HG02981 (cell line): Measurements from ENCODE around the gene SDR39U1.
"Not testable (repeated sequence)": the region's sequence is repeated elsewhere in the genome, so short reads cannot be mapped to it uniquely, and the experiment has no call there.

Experiments
- ATAC-seq: cut with Tn5 transposase; IDR thresholded peaks from one replicate; pipeline ENCODE4 v1.9.1; 2021; ENCODE audit warnings: mild to moderate bottlenecking, moderate library complexity; ENCODE audit not compliant: unreplicated experiment

Gene SDR39U1

GRCh38 chr14:24442240-24443052 is at the start of gene SDR39U1:
SDR39U1 (minus strand) TSS chr14:24442776; CDS start chr14:24442769, 7 bp downstream.
- ATAC-seq, result peak; percentile 90

- ATAC-seq, result not testable (repeated sequence)
Measured at GRCh38 chr14:24491586-24492408, 49.2 kb upstream of the SDR39U1 start.

- ATAC-seq, result no peak
Measured at GRCh38 chr14:24483604-24484252, 41.2 kb upstream of the SDR39U1 start.

- not testable (repeated sequence) for ATAC-seq
Measured at GRCh38 chr14:24482699-24483303, 40.2 kb upstream of the SDR39U1 start.

GRCh38 chr14:24481622-24482324 is 39.2 kb upstream of the SDR39U1 start:
- ATAC-seq, result peak; percentile 75

- ATAC-seq, result not testable (repeated sequence)
Measured at GRCh38 chr14:24479999-24480398, 37.4 kb upstream of the SDR39U1 start.

- ATAC-seq, result no peak
Measured at GRCh38 chr14:24475261-24475660, 32.7 kb upstream of the SDR39U1 start.

- no peak for ATAC-seq
Measured at GRCh38 chr14:24473211-24473610, 30.6 kb upstream of the SDR39U1 start.

GRCh38 chr14:24470450-24470849 is 27.9 kb upstream of the SDR39U1 start:
- ATAC-seq, result not testable (repeated sequence)

GRCh38 chr14:24465805-24466204 is 23.2 kb upstream of the SDR39U1 start:
- ATAC-seq, result no peak

- ATAC-seq, result no peak
Measured at GRCh38 chr14:24465368-24465767, 22.8 kb upstream of the SDR39U1 start.

- no peak for ATAC-seq
Measured at GRCh38 chr14:24463884-24464785, 21.6 kb upstream of the SDR39U1 start.

GRCh38 chr14:24463017-24463883 is 20.7 kb upstream of the SDR39U1 start:
- ATAC-seq, result no peak

- no peak for ATAC-seq
Measured at GRCh38 chr14:24461336-24461735, 18.8 kb upstream of the SDR39U1 start.

- ATAC-seq, result no peak
Measured at GRCh38 chr14:24459331-24459730, 16.8 kb upstream of the SDR39U1 start.

GRCh38 chr14:24458736-24459135 is 16.2 kb upstream of the SDR39U1 start:
- no peak for ATAC-seq

- ATAC-seq, result no peak
Measured at GRCh38 chr14:24456980-24457379, 14.4 kb upstream of the SDR39U1 start.

- not testable (repeated sequence) for ATAC-seq
Measured at GRCh38 chr14:24450828-24451227, 8.3 kb upstream of the SDR39U1 start.
